ENCODE measurements around the gene G6PC1.
"Not testable (repeated sequence)": the region's sequence is repeated elsewhere in the genome, so short reads cannot be mapped to it uniquely, and the experiment has no call there.

Gene G6PC1

DNA sequence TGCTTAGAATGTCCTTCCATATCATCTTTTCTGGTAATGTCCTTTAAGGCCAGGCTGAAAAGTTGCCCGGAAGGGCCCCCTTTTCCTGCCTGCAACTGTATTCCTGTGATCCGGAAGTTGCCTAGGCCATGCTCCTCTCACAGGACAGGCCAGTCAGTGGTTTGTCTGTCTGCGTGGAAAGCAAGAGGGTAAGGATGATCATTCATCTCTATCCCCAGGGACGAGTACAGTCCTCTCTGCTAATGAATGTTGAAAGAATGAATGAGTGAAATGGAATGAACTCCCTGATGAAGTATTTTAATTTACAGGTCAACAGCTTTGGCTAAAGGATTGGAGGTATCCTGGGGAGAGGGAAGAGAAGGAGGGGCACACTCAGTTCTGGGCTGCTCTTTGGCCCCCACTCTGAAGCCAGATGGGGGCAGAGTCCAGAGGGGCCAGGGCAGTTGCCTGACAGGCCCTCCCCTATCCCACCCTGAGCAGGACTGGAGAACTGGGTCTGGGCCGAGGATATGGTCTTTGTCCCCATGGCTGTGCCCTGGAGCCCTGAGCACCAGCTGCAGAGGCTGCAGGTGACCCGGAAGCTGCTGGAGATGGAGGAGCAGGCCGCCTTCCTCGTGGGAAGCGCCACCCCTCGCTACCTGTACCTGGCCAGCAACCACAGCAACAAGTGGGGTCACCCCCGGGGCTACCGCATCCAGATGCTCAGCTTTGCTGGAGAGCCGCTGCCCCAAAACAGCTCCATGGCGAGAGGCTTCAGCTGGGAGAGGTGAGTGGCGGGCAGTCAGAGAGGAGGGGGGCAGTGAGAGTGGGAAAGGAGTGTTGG is 46.4 kb upstream of the G6PC1 start:
- Histone ChIP-seq H3K4me1 (no peaks in the 10 kb centered on the region), H3K27me3 (no peaks in the 10 kb centered on the region), H3K4me3 (ENCODE audit: low read depth, low read length) (no peak overlapping the region), H3K9me3 (no peaks in the 10 kb centered on the region), H3K36me3 (no peaks in the 10 kb centered on the region)
- TF ChIP-seq, protein P1, sequence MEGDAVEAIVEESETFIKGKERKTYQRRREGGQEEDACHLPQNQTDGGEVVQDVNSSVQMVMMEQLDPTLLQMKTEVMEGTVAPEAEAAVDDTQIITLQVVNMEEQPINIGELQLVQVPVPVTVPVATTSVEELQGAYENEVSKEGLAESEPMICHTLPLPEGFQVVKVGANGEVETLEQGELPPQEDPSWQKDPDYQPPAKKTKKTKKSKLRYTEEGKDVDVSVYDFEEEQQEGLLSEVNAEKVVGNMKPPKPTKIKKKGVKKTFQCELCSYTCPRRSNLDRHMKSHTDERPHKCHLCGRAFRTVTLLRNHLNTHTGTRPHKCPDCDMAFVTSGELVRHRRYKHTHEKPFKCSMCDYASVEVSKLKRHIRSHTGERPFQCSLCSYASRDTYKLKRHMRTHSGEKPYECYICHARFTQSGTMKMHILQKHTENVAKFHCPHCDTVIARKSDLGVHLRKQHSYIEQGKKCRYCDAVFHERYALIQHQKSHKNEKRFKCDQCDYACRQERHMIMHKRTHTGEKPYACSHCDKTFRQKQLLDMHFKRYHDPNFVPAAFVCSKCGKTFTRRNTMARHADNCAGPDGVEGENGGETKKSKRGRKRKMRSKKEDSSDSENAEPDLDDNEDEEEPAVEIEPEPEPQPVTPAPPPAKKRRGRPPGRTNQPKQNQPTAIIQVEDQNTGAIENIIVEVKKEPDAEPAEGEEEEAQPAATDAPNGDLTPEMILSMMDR (IDR thresholded peaks at IDR 0.05; ENCODE audit: low read depth, low read length): no peak
- no peak for DNase-seq

DNA sequence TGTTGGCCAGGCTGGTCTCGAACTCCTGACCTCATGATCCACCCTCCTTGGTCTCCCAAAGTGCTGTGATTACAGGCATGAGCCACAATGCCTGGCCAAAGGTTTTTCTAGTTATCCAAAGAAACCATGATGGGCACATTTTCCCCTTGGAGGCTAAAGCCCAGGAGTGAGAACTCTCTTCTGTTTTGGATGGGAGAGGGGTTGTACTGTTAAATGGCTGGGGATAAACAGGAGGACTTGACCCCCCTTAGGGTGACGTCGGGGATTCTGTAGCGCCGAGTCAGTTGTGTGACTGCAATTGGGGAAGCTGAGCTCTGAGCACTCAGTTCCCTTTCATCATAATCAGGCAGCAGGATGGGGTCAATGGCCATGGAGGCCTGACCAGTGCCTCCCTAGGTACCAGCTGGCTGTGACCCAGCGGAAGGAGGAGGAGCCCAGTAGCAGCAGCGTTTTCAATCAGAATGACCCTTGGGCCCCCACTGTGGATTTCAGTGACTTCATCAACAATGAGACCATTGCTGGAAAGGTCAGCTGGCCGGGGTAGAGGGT is 45.5 kb upstream of the G6PC1 start:
- TF ChIP-seq, protein P1 (IDR thresholded peaks at IDR 0.05; ENCODE audit: low read depth, low read length): no peak
- DNase-seq: no peak

DNA sequence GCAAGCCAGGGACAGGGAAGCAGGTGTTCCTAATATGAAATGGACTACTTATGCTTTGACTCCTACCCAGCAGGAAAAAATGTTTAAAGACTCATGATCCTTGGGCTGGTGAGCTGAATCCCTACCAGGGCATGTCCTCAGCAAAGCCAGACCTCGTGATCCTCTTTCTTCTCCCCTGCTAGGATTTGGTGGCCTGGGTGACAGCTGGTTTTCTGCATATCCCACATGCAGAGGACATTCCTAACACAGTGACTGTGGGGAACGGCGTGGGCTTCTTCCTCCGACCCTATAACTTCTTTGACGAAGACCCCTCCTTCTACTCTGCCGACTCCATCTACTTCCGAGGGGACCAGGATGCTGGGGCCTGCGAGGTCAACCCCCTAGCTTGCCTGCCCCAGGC is 44.5 kb upstream of the G6PC1 start:
- not testable (repeated sequence) for DNase-seq; H3K36me3 ChIP-seq; H3K27me3 ChIP-seq; H3K4me1 ChIP-seq; H3K4me3 ChIP-seq (ENCODE audit: low read depth, low read length); H3K9me3 ChIP-seq

More for the DNA sequence above, 45.5 kb upstream of the G6PC1 start:
- no peaks in the 10 kb centered on the region; the same call in 1 of the 2 replicates for H3K27me3 ChIP-seq
- no peaks in the 10 kb centered on the region for H3K36me3 ChIP-seq
- H3K4me1 ChIP-seq: no peaks in the 10 kb centered on the region
- no peak overlapping the region for H3K4me3 ChIP-seq (ENCODE audit: low read depth, low read length)
- no peaks in the 10 kb centered on the region for H3K9me3 ChIP-seq

DNA sequence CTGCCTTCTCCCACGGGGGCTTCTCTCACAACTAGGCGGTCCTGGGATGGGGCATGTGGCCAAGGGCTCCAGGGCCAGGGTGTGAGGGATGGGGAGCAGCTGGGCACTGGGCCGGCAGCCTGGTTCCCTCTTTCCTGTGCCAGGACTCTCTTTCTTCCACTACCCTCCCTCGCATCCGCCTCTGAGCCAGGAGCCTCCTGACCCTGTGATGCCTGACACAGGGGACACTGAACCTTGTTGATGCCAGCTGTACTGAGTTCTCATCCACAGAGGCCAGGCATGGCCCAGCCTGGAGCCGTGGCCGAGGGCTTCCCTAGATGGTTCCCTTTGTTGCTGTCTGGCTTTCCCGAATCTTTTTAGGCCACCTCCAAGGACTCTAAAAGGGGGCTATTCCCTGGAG is 44.1 kb upstream of the G6PC1 start:
- H3K4me1 ChIP-seq; H3K27me3 ChIP-seq; H3K4me3 ChIP-seq (ENCODE audit: low read depth, low read length); H3K9me3 ChIP-seq; H3K36me3 ChIP-seq; DNase-seq: not testable (repeated sequence)

DNA sequence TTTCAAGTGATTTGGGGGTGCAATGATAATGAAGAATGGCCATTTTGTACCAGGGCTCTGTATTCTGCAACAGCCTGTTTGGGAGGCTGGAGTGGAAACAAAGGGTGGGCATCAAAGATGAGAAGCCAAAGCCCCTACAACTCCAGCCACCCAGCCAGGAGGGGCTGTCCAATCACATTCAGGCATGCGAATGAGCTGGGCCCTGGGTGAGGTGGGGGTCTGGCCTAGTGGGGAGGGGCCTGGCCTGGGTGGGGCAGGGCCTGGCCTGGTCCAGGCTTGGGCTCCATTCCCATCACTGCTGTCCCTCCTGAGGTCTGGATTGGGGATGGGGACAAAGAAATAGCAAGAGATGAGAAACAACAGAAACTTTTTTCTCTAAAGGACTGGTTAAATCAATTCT is 43.2 kb upstream of the G6PC1 start:
- no peak for DNase-seq
- TF ChIP-seq, protein P1 (IDR thresholded peaks at IDR 0.05; ENCODE audit: low read depth, low read length): no peak
- H3K27me3 ChIP-seq: peaks cover 11% of the 10 kb centered on the region; the same call in 1 of the 2 replicates

DNA sequence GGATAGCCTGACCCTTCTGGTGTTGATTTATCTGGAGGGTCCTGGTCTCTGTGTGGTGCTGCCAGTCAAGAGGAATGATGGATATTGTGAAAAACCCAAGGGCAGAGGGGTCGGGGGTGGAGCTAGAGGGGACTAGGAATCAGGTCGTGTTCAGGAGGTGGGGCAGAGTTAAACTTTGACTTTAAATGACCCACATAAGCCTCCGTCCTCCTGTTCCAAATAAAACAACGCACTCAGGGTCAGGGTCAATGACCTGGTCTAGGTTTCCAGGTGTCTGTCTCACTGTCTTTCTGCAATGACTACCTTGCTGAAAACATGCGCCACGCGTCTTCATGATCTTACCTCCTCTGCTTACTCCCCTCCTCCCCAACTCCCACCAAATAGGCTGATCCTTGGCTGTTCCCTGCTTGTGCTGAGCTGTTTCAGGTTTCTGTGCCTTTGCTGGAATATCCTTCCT is 34.9 kb upstream of the G6PC1 start:
- Histone ChIP-seq H3K27me3 (peaks cover 51% of the 10 kb centered on the region), H3K9me3 (no peaks in the 10 kb centered on the region; the same call in 1 of the 2 replicates), H3K4me3 (ENCODE audit: low read depth, low read length) (no peak overlapping the region), H3K4me1 (no peaks in the 10 kb centered on the region), H3K36me3 (no peaks in the 10 kb centered on the region)
- DNase-seq: no peak
- TF ChIP-seq, protein P1 (IDR thresholded peaks at IDR 0.05; ENCODE audit: low read depth, low read length): no peak

More for the DNA sequence above, 43.2 kb upstream of the G6PC1 start:
- Histone ChIP-seq H3K36me3 (no peaks in the 10 kb centered on the region), H3K4me3 (ENCODE audit: low read depth, low read length) (no peak overlapping the region), H3K4me1 (no peaks in the 10 kb centered on the region), H3K9me3 (no peaks in the 10 kb centered on the region)

DNA sequence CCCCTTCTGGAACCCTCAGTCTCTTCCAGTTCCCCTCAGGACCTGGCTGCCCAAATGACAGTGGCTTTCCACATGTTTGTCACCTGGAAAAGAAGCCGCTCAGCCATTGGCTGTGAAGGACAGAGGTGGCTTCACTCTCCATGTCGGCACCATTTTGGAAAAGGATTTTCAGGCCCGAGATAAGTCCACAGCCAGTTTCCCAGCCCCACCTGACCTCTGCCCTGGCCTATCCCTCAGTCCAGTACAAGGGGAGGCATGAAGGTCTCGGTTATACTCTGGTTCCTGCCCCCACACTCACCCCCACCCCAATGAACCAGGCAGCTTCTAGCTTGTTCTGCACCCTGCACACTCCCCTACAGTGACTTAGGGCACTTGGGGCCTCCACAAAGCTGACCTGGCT is 34.4 kb upstream of the G6PC1 start:
- Histone ChIP-seq H3K4me3 (ENCODE audit: low read depth, low read length) (no peak overlapping the region), H3K36me3 (no peaks in the 10 kb centered on the region), H3K4me1 (no peaks in the 10 kb centered on the region), H3K9me3 (no peaks in the 10 kb centered on the region; the same call in 1 of the 2 replicates), H3K27me3 (peaks cover 47% of the 10 kb centered on the region)
- TF ChIP-seq, protein P1 (IDR thresholded peaks at IDR 0.05; ENCODE audit: low read depth, low read length): no peak
- DNase-seq: no peak
